ENCODE measurements around the gene OSBPL9.
A peak's percentile ranks its signal among the peaks of the same experiment; 100 is the strongest.

The OSBPL9 gene

DNA sequence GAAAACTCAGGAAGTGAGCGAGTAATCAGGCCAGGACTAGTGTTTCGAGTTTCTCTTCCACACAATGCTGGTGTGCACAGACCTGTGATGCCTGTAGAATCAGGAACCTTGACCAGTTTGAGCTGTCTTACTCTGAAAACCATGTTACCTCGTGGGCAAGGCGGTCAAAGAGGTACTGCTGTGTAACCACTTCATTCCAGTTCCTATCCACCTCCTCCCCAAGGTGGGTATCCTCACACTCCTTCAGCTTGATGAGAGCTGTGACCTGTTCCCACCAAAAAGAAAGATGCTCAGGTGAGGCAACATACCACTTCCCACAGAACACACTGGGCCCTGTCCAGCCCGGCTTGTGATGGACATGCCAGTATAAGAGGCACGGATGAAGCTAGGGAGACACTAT is 173.5 kb downstream of the OSBPL9 start:
- Histone ChIP-seq H3K9me3 (replicated peaks; ENCODE audit: insufficient read depth, low read length) (no peaks in the 10 kb centered on the region), H3K4me3 (ENCODE audit: low read length) (no peak overlapping the region), H3K36me3 (replicated peaks; ENCODE audit: insufficient read depth, low read length) (peaks cover 12% of the 10 kb centered on the region), H2AFZ (ENCODE audit: low read length) (no peak overlapping the region), H3K4me2 (ENCODE audit: low read depth, low read length) (no peak overlapping the region), H4K20me1 (ENCODE audit: insufficient read depth, low read length) (no peaks in the 10 kb centered on the region), H3K27me3 (replicated peaks; ENCODE audit: insufficient read depth, low read length) (no peaks in the 10 kb centered on the region), H3F3A (ENCODE audit: insufficient read depth, low read length) (peaks cover 44% of the 10 kb centered on the region), H3K9ac (ENCODE audit: low read length) (no peak overlapping the region), H3K79me2 (ENCODE audit: low read length) (0 out of 2 replicates have a peak, but pooled peaks cover 3% of the 10 kb centered on the region), H3K9me2 (replicated peaks; ENCODE audit: insufficient read depth, low read length) (no peaks in the 10 kb centered on the region), H3K27ac (ENCODE audit: low read length) (no peak overlapping the region), H3K4me1 (ENCODE audit: low read length) (peaks cover 40% of the 10 kb centered on the region)
- no peak for DNase-seq
- TF ChIP-seq, protein P1, sequence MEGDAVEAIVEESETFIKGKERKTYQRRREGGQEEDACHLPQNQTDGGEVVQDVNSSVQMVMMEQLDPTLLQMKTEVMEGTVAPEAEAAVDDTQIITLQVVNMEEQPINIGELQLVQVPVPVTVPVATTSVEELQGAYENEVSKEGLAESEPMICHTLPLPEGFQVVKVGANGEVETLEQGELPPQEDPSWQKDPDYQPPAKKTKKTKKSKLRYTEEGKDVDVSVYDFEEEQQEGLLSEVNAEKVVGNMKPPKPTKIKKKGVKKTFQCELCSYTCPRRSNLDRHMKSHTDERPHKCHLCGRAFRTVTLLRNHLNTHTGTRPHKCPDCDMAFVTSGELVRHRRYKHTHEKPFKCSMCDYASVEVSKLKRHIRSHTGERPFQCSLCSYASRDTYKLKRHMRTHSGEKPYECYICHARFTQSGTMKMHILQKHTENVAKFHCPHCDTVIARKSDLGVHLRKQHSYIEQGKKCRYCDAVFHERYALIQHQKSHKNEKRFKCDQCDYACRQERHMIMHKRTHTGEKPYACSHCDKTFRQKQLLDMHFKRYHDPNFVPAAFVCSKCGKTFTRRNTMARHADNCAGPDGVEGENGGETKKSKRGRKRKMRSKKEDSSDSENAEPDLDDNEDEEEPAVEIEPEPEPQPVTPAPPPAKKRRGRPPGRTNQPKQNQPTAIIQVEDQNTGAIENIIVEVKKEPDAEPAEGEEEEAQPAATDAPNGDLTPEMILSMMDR (IDR thresholded peaks at IDR 0.05; ENCODE audit: low read length), result no peak
- TF ChIP-seq EZH2phosphoT487 (IDR thresholded peaks at IDR 0.05; ENCODE audit: low read length) (no peak), EZH2 (optimal IDR thresholded peaks at IDR 0.05; ENCODE audit: low read depth, low read length) (no peak)

DNA sequence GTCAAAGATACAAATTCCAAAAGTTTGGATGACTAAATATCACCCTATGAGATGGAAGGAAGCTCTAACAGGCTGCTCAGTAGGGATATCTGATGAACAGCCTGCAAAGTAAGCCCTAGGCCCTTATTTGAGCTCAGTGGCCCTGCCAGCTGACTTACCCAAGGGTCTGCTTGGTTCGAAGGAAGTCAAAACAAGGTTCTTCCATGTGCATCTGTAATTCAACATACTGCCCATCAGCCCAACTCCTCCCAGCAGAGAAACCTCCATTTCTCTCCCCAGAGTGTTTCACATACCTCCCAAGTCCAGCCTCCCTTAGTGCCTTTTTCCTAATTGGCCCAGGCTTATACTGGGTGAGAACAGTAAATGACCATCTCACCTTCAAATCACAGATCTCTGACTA is 175.0 kb downstream of the OSBPL9 start:
- Histone ChIP-seq H3K9me2 (replicated peaks; ENCODE audit: insufficient read depth, low read length) (no peaks in the 10 kb centered on the region), H3K4me1 (ENCODE audit: low read length) (peaks cover 40% of the 10 kb centered on the region), H3K79me2 (ENCODE audit: low read length) (0 out of 2 replicates have a peak, but pooled peaks cover 3% of the 10 kb centered on the region), H3K27me3 (replicated peaks; ENCODE audit: insufficient read depth, low read length) (no peaks in the 10 kb centered on the region), H4K20me1 (ENCODE audit: insufficient read depth, low read length) (no peaks in the 10 kb centered on the region), H3K27ac (ENCODE audit: low read length) (peak overlapping the region; percentile 79; the same call in 1 of the 2 replicates), H2AFZ (ENCODE audit: low read length) (no peak overlapping the region), H3K9me3 (replicated peaks; ENCODE audit: insufficient read depth, low read length) (no peaks in the 10 kb centered on the region), H3K9ac (ENCODE audit: low read length) (no peak overlapping the region), H3F3A (ENCODE audit: insufficient read depth, low read length) (peaks cover 39% of the 10 kb centered on the region), H3K36me3 (replicated peaks; ENCODE audit: insufficient read depth, low read length) (peaks cover 12% of the 10 kb centered on the region), H3K4me2 (ENCODE audit: low read depth, low read length) (no peak overlapping the region), H3K4me3 (ENCODE audit: low read length) (no peak overlapping the region)
- DNase-seq, result no peak
- TF ChIP-seq EZH2phosphoT487 (IDR thresholded peaks at IDR 0.05; ENCODE audit: low read length) (no peak), EZH2 (optimal IDR thresholded peaks at IDR 0.05; ENCODE audit: low read depth, low read length) (no peak)
- TF ChIP-seq, protein P1 (IDR thresholded peaks at IDR 0.05; ENCODE audit: low read length), result no peak

DNA sequence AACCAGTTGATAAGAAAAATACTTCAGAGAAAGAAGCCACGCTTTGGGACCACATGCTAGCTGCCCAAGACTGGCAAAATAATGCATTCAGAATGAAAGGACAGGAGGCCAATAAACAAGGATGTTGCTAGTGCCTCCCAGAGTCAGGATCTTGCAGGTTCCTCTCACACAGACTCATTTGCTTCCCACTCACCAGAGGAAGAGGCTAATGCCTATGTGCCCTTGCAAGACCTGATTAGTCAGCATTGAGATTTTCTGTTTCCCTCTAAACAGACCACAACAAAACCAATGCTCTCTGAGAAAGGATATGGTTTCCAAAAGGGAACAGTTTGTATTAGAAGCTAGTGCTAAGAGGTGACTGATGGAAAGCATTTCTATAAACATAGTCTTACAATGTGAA is 176.0 kb downstream of the OSBPL9 start:
- Histone ChIP-seq H2AFZ (ENCODE audit: low read length) (no peak overlapping the region), H3K36me3 (replicated peaks; ENCODE audit: insufficient read depth, low read length) (peaks cover 12% of the 10 kb centered on the region), H4K20me1 (ENCODE audit: insufficient read depth, low read length) (no peaks in the 10 kb centered on the region), H3K4me3 (ENCODE audit: low read length) (no peak overlapping the region), H3K4me2 (ENCODE audit: low read depth, low read length) (peak overlapping the region; percentile 61), H3F3A (ENCODE audit: insufficient read depth, low read length) (peaks cover 39% of the 10 kb centered on the region), H3K4me1 (ENCODE audit: low read length) (peaks cover 40% of the 10 kb centered on the region), H3K27me3 (replicated peaks; ENCODE audit: insufficient read depth, low read length) (no peaks in the 10 kb centered on the region), H3K9me2 (replicated peaks; ENCODE audit: insufficient read depth, low read length) (no peaks in the 10 kb centered on the region), H3K79me2 (ENCODE audit: low read length) (0 out of 2 replicates have a peak, but pooled peaks cover 3% of the 10 kb centered on the region), H3K9ac (ENCODE audit: low read length) (0 out of 2 replicates have a peak overlapping the region, but pooled peaks have one; percentile 11), H3K27ac (ENCODE audit: low read length) (peak overlapping the region; percentile 79; the same call in 1 of the 2 replicates), H3K9me3 (replicated peaks; ENCODE audit: insufficient read depth, low read length) (no peaks in the 10 kb centered on the region)
- peak; percentile 82 for DNase-seq
- TF ChIP-seq, protein P1 (IDR thresholded peaks at IDR 0.05; ENCODE audit: low read length), result peak; percentile 24; the same call in 1 of the 2 replicates
- no peak for TF ChIP-seq EZH2 (optimal IDR thresholded peaks at IDR 0.05; ENCODE audit: low read depth, low read length)
- TF ChIP-seq EZH2phosphoT487 (IDR thresholded peaks at IDR 0.05; ENCODE audit: low read length), result no peak

All from MM.1S (cell line).